GM20000 (cell line): ENCODE results near the gene PTGFRN.

Experiments used
- DNase-seq: peaks from one replicate; pipeline ENCODE4 v3.0.0; 2012; ENCODE audit warnings: low spot score
- CTCF ChIP-seq: IDR thresholded peaks from 2 replicates; pipeline ENCODE4 v1.5.1; 2012; ENCODE audit warnings: mild to moderate bottlenecking, control low read depth; ENCODE audit errors: extremely low read depth, missing control alignments

PTGFRN gene

GRCh38 chr1:117009132-117009531 lies 99.4 kb downstream of the PTGFRN start:
- no peak for DNase-seq
- no peak for TF ChIP-seq CTCF

GRCh38 chr1:117010310-117010969 lies 100.7 kb downstream of the PTGFRN start:
- no peak for DNase-seq
- no peak for TF ChIP-seq CTCF

GRCh38 chr1:117011334-117011733 lies 101.6 kb downstream of the PTGFRN start:
- no peak for TF ChIP-seq CTCF
- no peak for DNase-seq

- no peak for TF ChIP-seq CTCF
- DNase-seq: no peak
These were observed 103.7 kb downstream of the PTGFRN start for GRCh38 chr1:117013309-117013858.

- TF ChIP-seq CTCF: no peak
- no peak for DNase-seq
These were observed 104.5 kb downstream of the PTGFRN start for GRCh38 chr1:117014209-117014608.

- no peak for TF ChIP-seq CTCF
- DNase-seq: no peak
These were observed 106.0 kb downstream of the PTGFRN start for GRCh38 chr1:117015724-117016123.

- DNase-seq: no peak
- TF ChIP-seq CTCF: no peak
These were observed 107.3 kb downstream of the PTGFRN start for GRCh38 chr1:117017062-117017461.
